Measurements from ENCODE around the gene TRIM24.

The TRIM24 gene

GRCh38 chr7:138630059-138630610, 170.1 kb downstream of the TRIM24 start:
- no peak for DNase-seq

GRCh38 chr7:138632384-138632783, 172.3 kb downstream of the TRIM24 start:
- DNase-seq = no peak

- no peak for DNase-seq
Measured at GRCh38 chr7:138632826-138633602, 173.0 kb downstream of the TRIM24 start.

Measured in DMS153 (cell line).